Tibial nerve (tissue), 4 donors: ENCODE results near the gene MTMR10.

Experiments used
- EP300 ChIP-seq, 2 donors: sonication (generic); formaldehyde crosslinking; IDR thresholded peaks; one replicate each; pipeline ENCODE4 v1.6.1; 2017; ENCODE audit warnings: antibody characterized with exemption in 2 of 2, mild to moderate bottlenecking in 1 of 2
- POLR2A ChIP-seq, 2 donors: fragments of 450-650 bp; IDR thresholded peaks; one replicate each; pipeline ENCODE4 v1.6.1; 2017; ENCODE audit warnings: antibody characterized with exemption in 2 of 2, mild to moderate bottlenecking in 2 of 2, moderate library complexity in 2 of 2
- TF ChIP-seq, protein P1 (sequence below), 5 experiments: fragments of 200-600 bp in 3 of 5; fragments of 450-650 bp in 2 of 5; sonication (generic) in 3 of 5; IDR thresholded peaks; one replicate each; pipeline ENCODE4 v1.5.1; 2016 to 2019; ENCODE audit warnings: antibody characterized with exemption in 5 of 5, mild to moderate bottlenecking in 3 of 5, moderate library complexity in 2 of 5

DNA sequence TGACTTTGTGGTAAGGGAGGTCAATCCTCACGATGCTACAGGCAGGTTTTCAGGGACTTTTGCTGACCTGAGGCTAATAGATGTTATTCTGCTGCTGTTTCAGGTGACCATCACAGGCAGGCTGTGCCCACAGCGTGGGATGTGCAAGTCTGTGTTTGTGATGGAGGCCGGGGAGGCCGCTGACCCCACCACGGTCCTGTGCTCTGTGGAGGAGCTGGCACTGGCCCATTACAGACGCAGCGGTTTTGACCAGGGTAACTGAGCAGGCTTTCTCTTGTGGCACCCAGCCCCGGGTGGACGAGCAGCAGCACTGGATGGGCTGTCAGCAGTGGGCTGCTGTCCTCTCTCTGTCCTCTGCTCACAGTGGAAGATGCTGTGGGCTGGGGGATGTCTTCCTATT is 65.7 kb downstream of the MTMR10 start:
- TF ChIP-seq, protein P1, sequence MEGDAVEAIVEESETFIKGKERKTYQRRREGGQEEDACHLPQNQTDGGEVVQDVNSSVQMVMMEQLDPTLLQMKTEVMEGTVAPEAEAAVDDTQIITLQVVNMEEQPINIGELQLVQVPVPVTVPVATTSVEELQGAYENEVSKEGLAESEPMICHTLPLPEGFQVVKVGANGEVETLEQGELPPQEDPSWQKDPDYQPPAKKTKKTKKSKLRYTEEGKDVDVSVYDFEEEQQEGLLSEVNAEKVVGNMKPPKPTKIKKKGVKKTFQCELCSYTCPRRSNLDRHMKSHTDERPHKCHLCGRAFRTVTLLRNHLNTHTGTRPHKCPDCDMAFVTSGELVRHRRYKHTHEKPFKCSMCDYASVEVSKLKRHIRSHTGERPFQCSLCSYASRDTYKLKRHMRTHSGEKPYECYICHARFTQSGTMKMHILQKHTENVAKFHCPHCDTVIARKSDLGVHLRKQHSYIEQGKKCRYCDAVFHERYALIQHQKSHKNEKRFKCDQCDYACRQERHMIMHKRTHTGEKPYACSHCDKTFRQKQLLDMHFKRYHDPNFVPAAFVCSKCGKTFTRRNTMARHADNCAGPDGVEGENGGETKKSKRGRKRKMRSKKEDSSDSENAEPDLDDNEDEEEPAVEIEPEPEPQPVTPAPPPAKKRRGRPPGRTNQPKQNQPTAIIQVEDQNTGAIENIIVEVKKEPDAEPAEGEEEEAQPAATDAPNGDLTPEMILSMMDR (IDR thresholded peaks at IDR 0.05) = no peak
- no peak for TF ChIP-seq POLR2A (IDR thresholded peaks at IDR 0.05)
- no peak for TF ChIP-seq EP300 (IDR thresholded peaks at IDR 0.05)
